Panc1 (cell line): ENCODE measurements around the gene FSIP1. TPM values are rescaled to one million over a fixed set of nuclear protein-coding genes. Genes with fewer than 3 reads are reported as not detected.

Experiments
- ATAC-seq: fragments of 200-7000 bp; cut with Tn5 transposase; 2 replicates; pipeline ENCODE4 v1.9.1; 2020; ENCODE audit warnings: mild to moderate bottlenecking, moderate library complexity
- BruUV-seq: library from RNA; stranded (reverse); fragments of 400-500 nt; replicated peaks from 2 replicates; lab custom pipeline; 2021; lab: Mats Ljungman, UMichigan
- CTCF ChIA-PET: fragments of 300-600 bp; sonication (Branson Sonifier 250); formaldehyde crosslinking; loops from one replicate; lab custom pipeline; 2022; ENCODE audit warnings: antibody characterized with exemption; lab: Charles Lee
- POLR2A ChIA-PET: fragments of 300-600 bp; sonication (Branson Sonifier 250); formaldehyde crosslinking; loops from one replicate; lab custom pipeline; 2022; ENCODE audit warnings: antibody characterized with exemption; lab: Charles Lee
- DNase-seq: peaks from one replicate; pipeline ENCODE4 v3.0.0-alpha.2; 2010; ENCODE audit warnings: low read depth, low spot score
- H3K27ac ChIP-seq: 2 replicates; pipeline ENCODE4 v1.5.1; 2011; ENCODE audit warnings: mild to moderate bottlenecking, low read length, inconsistent platforms
- H3K27me3 ChIP-seq: fragments of 200-500 bp; sonication (Bioruptor generic); 2 replicates; pipeline ENCODE4 v1.6.0; 2014; ENCODE audit warnings: low read length, inconsistent platforms; ENCODE audit not compliant: control insufficient read depth, insufficient read depth
- H3K36me3 ChIP-seq: fragments of 200-500 bp; sonication (Bioruptor generic); 2 replicates; pipeline ENCODE4 v1.5.1; 2014; ENCODE audit warnings: inconsistent platforms, mild to moderate bottlenecking, low read length, moderate library complexity; ENCODE audit not compliant: control insufficient read depth, insufficient read depth
- H3K4me1 ChIP-seq: 2 replicates; pipeline ENCODE4 v1.5.1; 2011; ENCODE audit warnings: inconsistent platforms, mild to moderate bottlenecking, low read length, moderate library complexity; ENCODE audit not compliant: control insufficient read depth, insufficient read depth
- H3K4me3 ChIP-seq, 2 experiments: 2 replicates each; pipeline ENCODE4 v1.5.1; 2011 to 2012; ENCODE audit warnings: low read depth in 2 of 2, low read length in 2 of 2, mild to moderate bottlenecking in 2 of 2, inconsistent platforms in 1 of 2, moderate library complexity in 1 of 2
- H3K9me3 ChIP-seq: fragments of 200-500 bp; sonication (Bioruptor generic); 2 replicates; pipeline ENCODE4 v1.5.1; 2014; ENCODE audit warnings: low read depth, mild to moderate bottlenecking, inconsistent platforms, low read length, moderate library complexity; ENCODE audit not compliant: control insufficient read depth, insufficient read depth
- POLR2AphosphoS5 ChIP-seq: IDR thresholded peaks from 2 replicates; pipeline ENCODE4 v1.6.1; 2012; ENCODE audit warnings: mild to moderate bottlenecking, low read depth, low read length, moderate library complexity
- SIN3A ChIP-seq: IDR thresholded peaks from 2 replicates; pipeline ENCODE4 v1.6.1; 2012; ENCODE audit warnings: low read depth, mild to moderate bottlenecking, low read length, moderate library complexity, borderline replicate concordance; ENCODE audit not compliant: insufficient read depth
- TCF7L2 ChIP-seq: IDR thresholded peaks from 2 replicates; pipeline ENCODE4 v1.6.1; 2011; ENCODE audit warnings: mild to moderate bottlenecking, low read depth, low read length, inconsistent platforms
- in situ Hi-C: cut with HindIII; loops from 2 replicates; pipeline ENCODE4 v1.10.0; 2016; ENCODE audit warnings: low sequenced_read_pairs, low pct_unique_long_range_greater_than_20kb
- intact Hi-C: fragments of 100-400 bp; cut with micrococcal nuclease; formaldehyde crosslinking; loops from one replicate; pipeline ENCODE4 v1.10.0; 2022; ENCODE audit not compliant: unreplicated experiment
- total RNA-seq: library from RNA; stranded (reverse); gene quantifications from one replicate; pipeline ENCODE4 v1.2.1, GENCODE V29; 2021; ENCODE audit not compliant: unreplicated experiment
- TF ChIP-seq, protein P1 (sequence below): fragments of 450-650 bp; IDR thresholded peaks from 2 replicates; pipeline ENCODE4 v1.5.1; 2017; ENCODE audit warnings: mild to moderate bottlenecking
- TF ChIP-seq, protein P2 (sequence below), 2 experiments: IDR thresholded peaks; 2 replicates each; pipeline ENCODE4 v1.6.1; 2011 to 2012; ENCODE audit warnings: low read depth in 2 of 2, control low read depth in 1 of 2, low read length in 1 of 2, mild to moderate bottlenecking in 1 of 2, moderate library complexity in 1 of 2; ENCODE audit not compliant: insufficient read depth in 1 of 2

FSIP1 gene
- total RNA-seq, 1 experiment from 2014 or later = 1.4 TPM

DNA sequence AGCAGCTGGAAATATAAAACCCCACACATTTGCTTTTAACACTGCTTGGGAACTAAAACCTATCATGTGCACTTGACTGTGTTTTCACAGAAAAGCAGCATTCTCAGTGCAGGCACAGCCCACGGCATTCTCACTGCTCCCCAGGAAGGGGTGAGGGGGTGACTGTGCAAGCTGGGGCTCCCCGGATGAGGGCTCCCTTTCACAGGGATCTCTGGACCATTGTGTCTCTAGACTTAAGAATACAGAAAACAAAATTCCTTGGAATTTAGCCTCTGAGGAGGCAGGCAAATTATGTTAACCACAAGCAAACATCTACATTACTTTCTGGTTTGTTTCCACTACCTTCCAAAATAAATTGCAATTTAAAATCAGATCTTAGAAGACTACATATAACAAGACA is 100.3 kb downstream of the FSIP1 start:
- POLR2A ChIA-PET = no interaction called here
- in situ Hi-C loops = no loop called here

DNA sequence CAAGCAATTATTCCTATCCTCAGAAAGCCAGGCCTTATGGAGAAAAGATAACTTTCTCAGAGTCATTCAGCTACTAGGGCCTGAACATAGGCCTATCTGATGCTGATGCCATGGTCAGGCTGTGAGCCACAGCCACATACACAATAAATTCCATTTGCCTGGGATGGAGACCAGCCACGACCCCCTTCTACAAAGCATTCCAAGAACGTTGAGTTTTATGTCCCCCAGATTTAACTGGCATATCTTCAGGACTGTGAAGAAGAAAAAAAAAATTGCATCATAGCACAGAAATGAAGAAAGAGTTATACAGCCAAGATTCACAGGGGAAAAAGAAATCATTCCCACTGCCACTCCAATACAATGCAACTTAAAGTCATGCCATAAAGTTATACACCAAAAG is 101.8 kb downstream of the FSIP1 start:
- POLR2A ChIA-PET = no interaction called here
- intact Hi-C loops = no loop called here

More for the DNA sequence above, 100.3 kb downstream of the FSIP1 start:
- no peak overlapping the region for H3K4me3 ChIP-seq
- no peak for TF ChIP-seq SIN3A
- no peak for TF ChIP-seq POLR2AphosphoS5
- TF ChIP-seq, protein P1, sequence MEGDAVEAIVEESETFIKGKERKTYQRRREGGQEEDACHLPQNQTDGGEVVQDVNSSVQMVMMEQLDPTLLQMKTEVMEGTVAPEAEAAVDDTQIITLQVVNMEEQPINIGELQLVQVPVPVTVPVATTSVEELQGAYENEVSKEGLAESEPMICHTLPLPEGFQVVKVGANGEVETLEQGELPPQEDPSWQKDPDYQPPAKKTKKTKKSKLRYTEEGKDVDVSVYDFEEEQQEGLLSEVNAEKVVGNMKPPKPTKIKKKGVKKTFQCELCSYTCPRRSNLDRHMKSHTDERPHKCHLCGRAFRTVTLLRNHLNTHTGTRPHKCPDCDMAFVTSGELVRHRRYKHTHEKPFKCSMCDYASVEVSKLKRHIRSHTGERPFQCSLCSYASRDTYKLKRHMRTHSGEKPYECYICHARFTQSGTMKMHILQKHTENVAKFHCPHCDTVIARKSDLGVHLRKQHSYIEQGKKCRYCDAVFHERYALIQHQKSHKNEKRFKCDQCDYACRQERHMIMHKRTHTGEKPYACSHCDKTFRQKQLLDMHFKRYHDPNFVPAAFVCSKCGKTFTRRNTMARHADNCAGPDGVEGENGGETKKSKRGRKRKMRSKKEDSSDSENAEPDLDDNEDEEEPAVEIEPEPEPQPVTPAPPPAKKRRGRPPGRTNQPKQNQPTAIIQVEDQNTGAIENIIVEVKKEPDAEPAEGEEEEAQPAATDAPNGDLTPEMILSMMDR = no peak
- TF ChIP-seq, protein P2, sequence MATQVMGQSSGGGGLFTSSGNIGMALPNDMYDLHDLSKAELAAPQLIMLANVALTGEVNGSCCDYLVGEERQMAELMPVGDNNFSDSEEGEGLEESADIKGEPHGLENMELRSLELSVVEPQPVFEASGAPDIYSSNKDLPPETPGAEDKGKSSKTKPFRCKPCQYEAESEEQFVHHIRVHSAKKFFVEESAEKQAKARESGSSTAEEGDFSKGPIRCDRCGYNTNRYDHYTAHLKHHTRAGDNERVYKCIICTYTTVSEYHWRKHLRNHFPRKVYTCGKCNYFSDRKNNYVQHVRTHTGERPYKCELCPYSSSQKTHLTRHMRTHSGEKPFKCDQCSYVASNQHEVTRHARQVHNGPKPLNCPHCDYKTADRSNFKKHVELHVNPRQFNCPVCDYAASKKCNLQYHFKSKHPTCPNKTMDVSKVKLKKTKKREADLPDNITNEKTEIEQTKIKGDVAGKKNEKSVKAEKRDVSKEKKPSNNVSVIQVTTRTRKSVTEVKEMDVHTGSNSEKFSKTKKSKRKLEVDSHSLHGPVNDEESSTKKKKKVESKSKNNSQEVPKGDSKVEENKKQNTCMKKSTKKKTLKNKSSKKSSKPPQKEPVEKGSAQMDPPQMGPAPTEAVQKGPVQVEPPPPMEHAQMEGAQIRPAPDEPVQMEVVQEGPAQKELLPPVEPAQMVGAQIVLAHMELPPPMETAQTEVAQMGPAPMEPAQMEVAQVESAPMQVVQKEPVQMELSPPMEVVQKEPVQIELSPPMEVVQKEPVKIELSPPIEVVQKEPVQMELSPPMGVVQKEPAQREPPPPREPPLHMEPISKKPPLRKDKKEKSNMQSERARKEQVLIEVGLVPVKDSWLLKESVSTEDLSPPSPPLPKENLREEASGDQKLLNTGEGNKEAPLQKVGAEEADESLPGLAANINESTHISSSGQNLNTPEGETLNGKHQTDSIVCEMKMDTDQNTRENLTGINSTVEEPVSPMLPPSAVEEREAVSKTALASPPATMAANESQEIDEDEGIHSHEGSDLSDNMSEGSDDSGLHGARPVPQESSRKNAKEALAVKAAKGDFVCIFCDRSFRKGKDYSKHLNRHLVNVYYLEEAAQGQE (IDR thresholded peaks at IDR 0.05; ENCODE audit: insufficient read depth in 1 of 2, low read depth in 2 of 2, low read length in 1 of 2) = no peak
- no peak for TF ChIP-seq TCF7L2
- no peak for DNase-seq
- no peak overlapping the region for H3K27ac ChIP-seq
- no peaks in the 10 kb centered on the region for H3K27me3 ChIP-seq
- no peaks in the 10 kb centered on the region for H3K9me3 ChIP-seq
- H3K4me1 ChIP-seq = no peaks in the 10 kb centered on the region
- no peaks in the 10 kb centered on the region for H3K36me3 ChIP-seq
- intact Hi-C loops = no loop called here
- CTCF ChIA-PET = no interaction called here
- no TSS peak for BruUV-seq
- ATAC-seq = no peak

More for the DNA sequence above, 101.8 kb downstream of the FSIP1 start:
- in situ Hi-C loops = no loop called here
- Histone ChIP-seq H3K4me1 (no peaks in the 10 kb centered on the region), H3K27me3 (no peaks in the 10 kb centered on the region), H3K36me3 (no peaks in the 10 kb centered on the region), H3K27ac (no peak overlapping the region), H3K4me3 (no peak overlapping the region), H3K9me3 (no peaks in the 10 kb centered on the region)
- BruUV-seq = no TSS peak
- TF ChIP-seq, protein P1 = no peak
- TF ChIP-seq, protein P2 (IDR thresholded peaks at IDR 0.05; ENCODE audit: insufficient read depth in 1 of 2, low read depth in 2 of 2, low read length in 1 of 2) = no peak
- TF ChIP-seq SIN3A = no peak
- TF ChIP-seq POLR2AphosphoS5 = no peak
- TF ChIP-seq TCF7L2 = no peak
- DNase-seq (no peak), ATAC-seq (no peak)
- CTCF ChIA-PET = no interaction called here
